C1 segment of cervical spinal cord (tissue), 14 donors: ENCODE results near the gene SDCBP2.

ENCODE experiments used
- DNase-seq, 14 donors: peaks; one replicate each; lab custom pipeline; 2025; lab: John Stamatoyannopoulos, UW

The SDCBP2 gene

DNA sequence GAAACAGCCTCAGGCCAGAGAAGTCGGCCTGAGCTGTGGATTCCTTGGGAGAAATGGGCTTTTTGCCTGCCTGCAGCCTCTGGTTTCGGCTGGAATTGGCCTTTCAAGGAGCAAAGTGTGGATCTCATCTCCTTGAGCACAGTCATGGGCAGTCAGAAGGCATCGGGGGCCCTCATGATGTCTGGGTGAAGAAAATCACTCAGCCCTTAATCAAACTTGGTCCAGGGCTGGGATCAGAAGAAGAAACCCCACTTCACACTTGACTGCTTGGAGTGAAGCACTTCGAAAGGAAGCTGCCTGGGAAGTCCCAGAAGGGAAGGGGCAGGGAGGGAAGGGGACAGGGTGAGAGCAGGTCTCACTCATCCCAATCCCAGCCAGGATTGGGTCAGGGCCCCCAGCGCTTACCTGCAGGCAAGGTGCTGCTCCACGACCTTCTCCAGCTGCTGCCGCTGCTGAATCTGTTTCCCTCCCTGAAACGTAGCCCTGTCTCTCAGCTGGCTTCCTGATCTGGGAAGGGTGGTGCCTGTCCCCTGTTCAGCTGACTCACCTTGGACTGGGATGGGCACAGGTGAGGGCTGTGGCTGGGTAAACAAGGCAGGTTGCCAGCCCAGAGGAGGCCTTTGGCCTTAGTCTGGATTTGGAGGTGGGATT is at the start of gene SDCBP2:
Gene SDCBP2 (minus strand): TSS at position 460 of the 651 bp plus-strand sequence. CDS start 8,723 bp downstream, outside the sequence.
- no peak for DNase-seq

- DNase-seq, result no peak
These were observed 49.8 kb upstream of the SDCBP2 start for GRCh38 chr20:1378735-1379125.

DNA sequence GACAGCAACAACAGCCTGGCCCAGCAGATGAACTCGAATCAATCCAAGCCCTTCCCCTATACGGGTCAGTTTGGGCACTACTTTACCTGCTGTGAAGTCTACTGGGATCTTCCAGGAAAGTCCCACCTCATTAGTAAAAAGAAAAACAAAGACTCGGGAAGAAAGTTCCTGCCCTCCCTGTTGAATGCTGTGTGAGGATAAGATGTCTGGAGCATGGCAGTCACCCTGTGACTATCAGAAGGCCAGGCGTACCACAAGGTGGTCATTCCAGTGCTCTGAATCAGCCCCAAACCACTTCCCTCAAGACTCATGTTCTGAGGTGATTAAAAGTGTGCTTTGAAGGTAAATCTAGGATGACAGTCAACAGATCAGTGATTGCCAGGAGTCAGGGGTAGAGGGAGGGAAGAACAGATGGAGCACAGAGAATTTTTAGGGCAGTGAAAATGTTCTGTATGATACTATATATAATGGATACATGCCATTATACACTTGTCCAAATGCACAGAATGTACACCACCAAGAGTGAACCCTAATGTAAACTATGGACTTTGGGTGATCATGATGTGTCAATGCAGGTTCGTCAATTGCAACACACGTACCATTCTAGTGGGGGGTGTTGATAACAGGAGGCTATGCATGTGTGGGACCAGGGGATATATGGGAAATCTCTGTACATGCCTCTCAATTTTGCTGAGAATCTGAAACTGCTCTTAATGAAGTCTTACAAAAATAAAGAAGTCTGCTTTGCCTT is 49.2 kb upstream of the SDCBP2 start:
- no peak for DNase-seq

- no peak for DNase-seq
These were observed 48.5 kb upstream of the SDCBP2 start for GRCh38 chr20:1377341-1377871.

DNA sequence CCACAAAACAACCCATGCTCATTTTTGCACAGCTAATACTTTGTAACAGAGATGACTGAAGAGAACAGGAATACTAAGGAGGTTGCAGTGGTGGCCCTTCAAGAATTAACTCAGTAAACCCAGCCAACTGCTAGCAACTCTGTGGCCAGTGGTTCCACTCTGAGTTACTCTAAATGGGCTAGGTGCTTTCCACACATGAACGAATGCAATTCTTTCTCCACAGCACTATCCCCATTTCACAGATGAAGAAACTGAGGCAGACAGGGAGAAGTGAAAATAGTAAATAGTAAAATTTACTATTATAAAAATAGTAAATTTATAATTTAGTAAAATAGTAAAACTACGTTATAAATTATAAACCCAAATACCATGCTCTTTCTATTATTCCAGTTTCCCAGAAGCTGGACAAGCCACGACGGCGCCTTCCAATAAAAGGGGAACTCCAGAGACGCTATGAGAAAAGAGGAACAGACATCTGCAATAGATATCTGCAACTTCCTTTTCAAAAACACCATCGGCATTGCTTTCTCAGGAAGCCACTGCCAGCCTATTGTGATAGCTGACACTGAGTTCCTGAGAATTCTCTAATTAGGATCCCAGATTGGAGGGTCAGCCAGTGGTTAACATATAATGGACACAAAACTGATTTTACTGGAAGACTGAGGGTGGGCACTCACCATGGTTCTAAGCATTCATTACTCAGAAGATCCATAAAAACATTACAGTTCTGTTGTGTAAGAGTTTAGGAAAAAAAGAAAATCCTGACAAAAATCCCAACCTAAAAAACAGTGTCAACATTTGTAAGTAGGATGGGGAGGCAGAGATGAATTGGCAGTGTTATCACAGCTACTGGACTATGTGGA is 47.7 kb upstream of the SDCBP2 start:
- no peak for DNase-seq

DNA sequence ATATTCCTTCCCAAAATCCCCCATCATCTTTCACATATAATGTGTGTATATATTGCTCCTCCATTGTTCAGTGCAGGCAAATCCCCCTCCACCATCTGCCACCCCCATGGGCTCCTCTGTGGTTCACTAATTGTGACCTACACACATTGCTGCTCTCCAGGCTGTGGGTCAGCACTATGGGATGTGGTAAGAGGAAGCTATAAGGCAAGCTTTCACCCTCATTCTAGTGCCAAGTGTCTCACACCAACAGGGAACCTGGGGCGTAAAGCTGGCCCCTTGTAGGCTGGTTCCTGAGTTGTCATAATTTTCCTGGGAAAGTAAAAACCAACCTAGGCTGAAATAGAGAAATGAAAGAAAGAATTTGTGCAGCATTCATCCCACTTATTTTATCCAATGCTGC is 47.1 kb upstream of the SDCBP2 start:
- DNase-seq, result no peak

GRCh38 chr20:1375515-1375914 is 46.6 kb upstream of the SDCBP2 start:
- DNase-seq, result no peak

DNA sequence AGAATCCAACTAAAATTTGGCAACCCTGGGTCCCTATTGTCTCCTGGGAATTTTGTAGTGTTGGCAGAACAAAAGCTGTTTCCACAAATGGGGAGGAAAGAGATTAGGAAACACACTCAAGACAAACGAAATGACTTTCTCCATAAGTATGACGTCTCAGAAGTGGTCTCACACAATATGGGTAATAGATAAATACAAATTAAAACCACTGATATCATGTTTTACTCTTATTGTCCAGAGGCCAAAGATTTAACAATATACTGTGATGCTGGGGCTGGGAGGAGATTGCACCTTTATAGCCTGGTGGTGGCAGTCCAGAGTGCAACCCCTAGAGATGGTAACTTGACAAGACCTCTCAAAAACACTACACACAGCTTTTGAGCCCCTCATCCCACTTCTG is 45.3 kb upstream of the SDCBP2 start:
- no peak for DNase-seq

DNA sequence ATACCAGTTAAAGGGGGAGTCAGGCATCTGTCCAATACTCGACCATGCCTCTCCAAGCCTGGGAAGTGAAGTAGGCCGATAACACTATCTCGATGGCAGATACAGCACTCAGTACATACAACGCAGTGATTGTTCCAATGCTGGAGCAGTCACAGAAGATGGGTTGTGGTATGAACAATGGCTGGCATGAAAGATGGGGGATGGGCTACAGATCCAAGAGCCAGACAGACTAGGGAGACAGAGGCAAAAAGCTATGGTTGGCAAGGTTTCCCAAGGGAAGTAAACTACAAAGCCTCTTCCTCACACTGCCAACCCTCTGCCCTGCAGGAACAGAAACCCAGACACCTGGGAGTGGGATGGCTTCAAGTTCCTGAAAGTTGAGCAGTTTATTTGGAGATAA is 44.7 kb upstream of the SDCBP2 start:
- DNase-seq, result peak in 12 of 14 donors; percentile 6 to 71 (median 60)

GRCh38 chr20:1373036-1373435 is 44.1 kb upstream of the SDCBP2 start:
- no peak for DNase-seq

GRCh38 chr20:1371830-1372539 is 43.0 kb upstream of the SDCBP2 start:
- DNase-seq, result no peak

- DNase-seq, result no peak
These were observed 42.4 kb upstream of the SDCBP2 start for GRCh38 chr20:1371202-1371782.

- no peak for DNase-seq
These were observed 41.7 kb upstream of the SDCBP2 start for GRCh38 chr20:1370548-1371110.

DNA sequence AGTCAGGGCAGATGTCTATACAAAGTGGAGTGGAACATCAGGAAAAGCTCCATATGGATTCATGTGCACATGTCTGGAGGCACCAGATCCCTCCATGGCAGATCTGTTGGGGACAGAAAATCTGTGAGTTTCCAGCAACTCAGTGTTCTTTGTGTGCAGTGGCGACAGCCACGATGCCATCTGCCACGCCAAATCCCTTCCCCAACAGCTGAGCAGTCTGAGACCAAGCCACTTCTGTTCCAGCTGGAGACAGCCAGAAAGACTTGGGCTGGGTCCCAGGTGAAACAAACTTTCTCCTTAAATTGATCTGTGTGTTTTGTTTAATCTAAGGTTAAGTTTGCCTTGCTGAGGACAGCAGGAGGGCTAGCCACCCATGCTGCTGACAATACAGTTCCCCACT is 41.0 kb upstream of the SDCBP2 start:
- peak in 2 of 14 donors; percentile 16 to 24 for DNase-seq

DNA sequence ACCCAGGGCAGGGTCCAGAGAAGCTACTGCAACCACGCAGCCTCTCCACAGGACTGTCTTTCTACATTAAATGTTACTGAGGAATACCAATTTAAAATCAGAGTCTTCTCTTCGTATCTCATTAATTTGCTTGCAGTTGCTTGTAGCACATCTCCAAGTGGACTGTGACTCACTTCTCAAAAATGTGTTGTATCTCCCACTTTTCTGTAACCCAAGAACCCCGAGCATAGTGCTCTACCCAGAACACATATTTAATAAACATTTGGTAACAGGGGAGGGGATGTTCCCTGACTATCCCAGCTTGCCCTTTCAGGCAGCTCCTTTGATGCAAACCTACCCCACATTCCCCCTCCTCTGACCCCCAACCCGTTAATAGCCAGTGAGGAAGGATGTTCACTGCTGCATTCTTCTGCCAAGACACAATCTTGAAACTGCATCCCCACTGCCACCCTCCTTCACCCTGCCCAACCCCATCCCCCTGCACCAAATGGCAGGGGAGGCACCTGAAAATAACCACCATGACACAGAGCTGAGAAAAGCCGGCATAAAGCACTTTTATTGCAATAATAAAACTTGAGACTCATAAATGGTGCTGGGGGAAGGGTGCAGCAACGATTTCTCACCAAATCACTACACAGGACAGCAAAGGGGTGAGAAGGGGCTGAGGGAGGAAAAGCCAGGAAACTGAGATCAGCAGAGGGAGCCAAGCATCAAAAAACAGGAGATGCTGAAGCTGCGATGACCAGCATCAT is 39.7 kb upstream of the SDCBP2 start:
- DNase-seq, result no peak

DNA sequence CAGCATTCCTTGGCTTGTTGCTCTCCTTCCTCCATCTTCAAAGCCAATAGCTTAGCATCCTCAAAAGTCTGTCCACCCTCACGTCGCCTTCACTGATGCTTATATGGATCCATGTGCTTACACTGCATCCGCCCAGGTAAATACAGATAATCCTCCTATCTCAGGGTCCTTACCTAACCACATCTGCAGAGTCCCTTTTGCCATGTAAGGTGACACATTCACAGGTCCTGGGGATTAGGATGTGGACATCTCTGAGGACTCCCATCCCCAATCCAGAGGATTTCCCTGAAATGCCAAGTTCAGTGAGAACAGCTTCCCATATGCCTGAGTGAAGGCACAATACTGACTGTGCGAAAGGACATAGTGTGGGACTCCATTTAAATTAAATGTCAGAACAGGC is 38.5 kb upstream of the SDCBP2 start:
- no peak for DNase-seq

GRCh38 chr20:1364106-1364505 is 35.2 kb upstream of the SDCBP2 start:
- no peak for DNase-seq

- no peak for DNase-seq
These were observed 34.6 kb upstream of the SDCBP2 start for GRCh38 chr20:1363522-1363921.

DNA sequence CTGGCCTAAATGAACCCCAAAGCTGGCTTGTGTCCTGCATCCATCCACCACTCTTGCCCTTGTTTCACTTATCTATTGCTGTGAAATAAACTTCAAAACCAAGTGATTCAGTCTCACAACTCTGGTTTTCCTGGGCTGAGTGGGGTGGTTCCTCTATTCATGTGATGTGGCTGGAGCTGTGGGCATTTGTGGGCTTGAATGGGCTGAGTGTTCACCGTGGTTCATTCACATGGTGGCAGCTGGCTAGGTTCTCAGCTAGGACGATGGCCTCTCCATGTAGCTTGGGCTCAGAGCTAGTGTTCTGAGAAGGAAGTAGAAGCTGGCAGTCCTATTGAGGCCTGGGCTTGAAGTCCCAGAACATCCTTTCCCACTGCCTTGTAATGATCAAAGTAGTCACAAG is 33.5 kb upstream of the SDCBP2 start:
- no peak for DNase-seq
